Epithelial cell of umbilical artery (primary cell): ENCODE data around the gene RBPJ. TPM values are rescaled to one million over a fixed set of nuclear protein-coding genes. Genes with fewer than 3 reads are reported as not detected.

Source experiments
- total RNA-seq: library from RNA; depleted of rRNA; stranded (reverse); fragments of >200 nt; gene quantifications from 2 replicates; pipeline ENCODE4 v1.2.3, GENCODE V29; 2014

Gene RBPJ
- 40.0 and 43.2 TPM in 2 replicates for total RNA-seq

DNA sequence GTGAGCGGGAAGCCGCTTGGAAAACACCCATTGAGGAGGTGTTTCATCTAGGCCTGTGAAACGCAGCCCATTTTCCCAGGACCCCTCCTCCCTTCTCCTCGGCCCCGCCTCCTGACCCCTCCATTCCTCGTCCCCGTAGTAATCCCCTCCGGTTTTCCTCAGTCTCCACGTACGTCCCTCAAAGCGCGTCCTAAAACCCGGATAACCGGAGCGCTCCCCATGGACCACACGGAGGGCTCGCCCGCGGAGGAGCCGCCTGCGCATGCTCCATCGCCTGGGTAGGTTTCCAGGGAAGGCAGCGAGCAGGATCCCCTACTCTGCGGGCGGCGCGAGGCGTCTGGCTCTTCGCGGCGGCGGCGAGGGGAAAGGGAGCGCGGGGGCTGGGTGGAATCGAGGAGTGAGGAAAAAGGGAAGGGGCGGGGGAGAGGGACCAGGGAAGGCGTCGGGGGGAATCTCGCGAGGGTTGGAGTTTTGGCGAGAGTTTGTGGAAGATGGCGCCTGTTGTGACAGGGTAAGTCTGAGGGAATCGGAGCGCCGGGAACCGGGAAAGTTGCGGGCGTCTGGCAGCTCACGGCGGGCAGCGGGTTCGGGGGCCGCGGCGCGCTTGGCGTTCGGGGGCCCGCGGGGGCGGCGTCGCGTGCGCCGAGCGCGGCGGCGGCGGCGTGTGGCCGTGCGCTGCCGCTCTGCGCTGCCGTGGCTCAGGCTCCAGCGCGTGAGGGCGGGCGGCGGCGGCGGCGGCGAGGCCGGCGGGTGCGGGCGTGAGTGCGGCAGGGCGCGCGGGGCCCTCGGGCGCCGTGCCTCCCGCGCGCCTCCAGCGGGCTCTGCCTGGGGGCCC lies at the start of gene RBPJ:
Gene RBPJ (plus strand): TSS at position 477 of the 835 bp plus-strand sequence. CDS start 15 bp downstream, at position 492.

Other genes with a start within 250 kb of the RBPJ start
- gene CCKAR, start 169.5 kb downstream of the RBPJ start, total RNA-seq = under 0.01 TPM in 1 of 2 replicates, not detected in the other